ENCODE data around the gene MRGPRE. TPM values are rescaled to one million over a fixed set of nuclear protein-coding genes. Genes with fewer than 3 reads are reported as not detected.

The MRGPRE gene
- total RNA-seq, 1 donor from 2014 or later, result not detected

GRCh38 chr11:3205261-3206155 is 26.7 kb downstream of the MRGPRE start:
- H3K4me3 Mint-ChIP-seq (ENCODE audit: unreplicated experiment), result no peak overlapping the region
- no peaks in the 10 kb centered on the region for H3K36me3 Mint-ChIP-seq (ENCODE audit: unreplicated experiment)
- peaks cover 40% of the 10 kb centered on the region for H3K27me3 Mint-ChIP-seq (ENCODE audit: unreplicated experiment)
- no peaks in the 10 kb centered on the region for H3K4me1 Mint-ChIP-seq (ENCODE audit: unreplicated experiment)
- H3K27ac Mint-ChIP-seq (ENCODE audit: unreplicated experiment), result no peak overlapping the region
- no peak for TF ChIP-seq CTCF (IDR thresholded peaks at IDR 0.05)
- DNase-seq (ENCODE audit: extremely low spot score, unreplicated experiment), result no peak
- no peaks in the 10 kb centered on the region for H3K9me3 Mint-ChIP-seq (ENCODE audit: unreplicated experiment)

- Mint-ChIP-seq H3K27me3 (ENCODE audit: unreplicated experiment) (peaks cover 40% of the 10 kb centered on the region), H3K4me1 (ENCODE audit: unreplicated experiment) (no peaks in the 10 kb centered on the region), H3K27ac (ENCODE audit: unreplicated experiment) (no peak overlapping the region), H3K9me3 (ENCODE audit: unreplicated experiment) (no peaks in the 10 kb centered on the region), H3K36me3 (ENCODE audit: unreplicated experiment) (no peaks in the 10 kb centered on the region), H3K4me3 (ENCODE audit: unreplicated experiment) (no peak overlapping the region)
- DNase-seq (ENCODE audit: extremely low spot score, unreplicated experiment), result no peak
- TF ChIP-seq CTCF (IDR thresholded peaks at IDR 0.05), result no peak
Measured at GRCh38 chr11:3204141-3205015, 27.8 kb downstream of the MRGPRE start.

- Mint-ChIP-seq H3K9me3 (ENCODE audit: unreplicated experiment) (no peaks in the 10 kb centered on the region), H3K36me3 (ENCODE audit: unreplicated experiment) (no peaks in the 10 kb centered on the region), H3K27me3 (ENCODE audit: unreplicated experiment) (peaks cover 38% of the 10 kb centered on the region), H3K4me1 (ENCODE audit: unreplicated experiment) (no peaks in the 10 kb centered on the region), H3K27ac (ENCODE audit: unreplicated experiment) (no peak overlapping the region), H3K4me3 (ENCODE audit: unreplicated experiment) (no peak overlapping the region)
- DNase-seq (ENCODE audit: extremely low spot score, unreplicated experiment), result no peak
- TF ChIP-seq CTCF (IDR thresholded peaks at IDR 0.05), result no peak
Measured at GRCh38 chr11:3203221-3204043, 28.8 kb downstream of the MRGPRE start.

GRCh38 chr11:3202759-3203158 is 29.5 kb downstream of the MRGPRE start:
- no peak for DNase-seq (ENCODE audit: extremely low spot score, unreplicated experiment)
- no peaks in the 10 kb centered on the region for H3K4me1 Mint-ChIP-seq (ENCODE audit: unreplicated experiment)
- H3K36me3 Mint-ChIP-seq (ENCODE audit: unreplicated experiment), result no peaks in the 10 kb centered on the region
- no peaks in the 10 kb centered on the region for H3K9me3 Mint-ChIP-seq (ENCODE audit: unreplicated experiment)
- no peak overlapping the region for H3K4me3 Mint-ChIP-seq (ENCODE audit: unreplicated experiment)
- peaks cover 40% of the 10 kb centered on the region for H3K27me3 Mint-ChIP-seq (ENCODE audit: unreplicated experiment)
- TF ChIP-seq CTCF (IDR thresholded peaks at IDR 0.05), result no peak
- no peak overlapping the region for H3K27ac Mint-ChIP-seq (ENCODE audit: unreplicated experiment)
